B cell (primary cell): ENCODE results near the gene GLRX5. TPM values are rescaled to one million over a fixed set of nuclear protein-coding genes. Genes with fewer than 3 reads are reported as not detected.

Experiments used
- ATAC-seq: fragments of 200-7000 bp; cut with Tn5 transposase; one replicate; pipeline ENCODE4 v1.10.0; 2021; ENCODE audit warnings: low read depth, mild to moderate bottlenecking, moderate number of reproducible peaks, moderate library complexity
- CTCF ChIA-PET: fragments of 350-600 bp; sonication (Branson Sonifier 250); formaldehyde crosslinking; loops from one replicate; lab custom pipeline; 2021; ENCODE audit warnings: antibody characterized with exemption, inconsistent platforms; lab: Charles Lee
- POLR2A ChIA-PET: fragments of 350-600 bp; sonication (Branson Sonifier 250); formaldehyde crosslinking; loops from one replicate; lab custom pipeline; 2021; ENCODE audit warnings: antibody characterized with exemption; lab: Charles Lee
- DNase-seq: peaks from one replicate; pipeline ENCODE4 v3.0.0; 2013
- H2AFZ ChIP-seq: 2 replicates; pipeline ENCODE4 v1.6.1; 2012; ENCODE audit warnings: mild to moderate bottlenecking, low read depth, low read length; ENCODE audit not compliant: insufficient read depth, poor library complexity, severe bottlenecking
- H3K27ac ChIP-seq, 2 donors: 1 replicate in 1 of 2; 2 replicates in 1 of 2; pipeline ENCODE4 v1.5.1; 2012 to 2013; ENCODE audit warnings: low read length in 2 of 2, mild to moderate bottlenecking in 2 of 2, moderate library complexity in 1 of 2
- H3K27me3 ChIP-seq, 4 experiments: fragments of 200-600 bp in 1 of 4; sonication (generic) in 1 of 4; replicated peaks in 1 of 4; 1 replicate in 2 of 4; 2 replicates in 2 of 4; pipeline versions ENCODE4 v1.6.1 to v1.7.0; 2013 to 2016; ENCODE audit warnings: low read length in 3 of 4, mild to moderate bottlenecking in 2 of 4, mixed read lengths in 1 of 4, moderate library complexity in 1 of 4; ENCODE audit not compliant: insufficient read depth in 4 of 4, control insufficient read depth in 3 of 4; ENCODE audit errors: control extremely low read depth in 1 of 4
- H3K36me3 ChIP-seq, 2 experiments: replicated peaks in 1 of 2; 1 replicate in 1 of 2; 2 replicates in 1 of 2; pipeline versions ENCODE4 v1.6.1 to v1.7.1; 2013; ENCODE audit warnings: low read length in 1 of 2; ENCODE audit not compliant: insufficient read depth in 2 of 2, control insufficient read depth in 1 of 2; ENCODE audit errors: control extremely low read depth in 1 of 2, extremely low read depth in 1 of 2
- H3K4me1 ChIP-seq, 2 donors: fragments of 200-600 bp in 1 of 2; sonication (generic) in 1 of 2; 1 replicate in 1 of 2; 2 replicates in 1 of 2; pipeline versions ENCODE4 v1.5.1 to v1.6.1; 2013 to 2017; ENCODE audit warnings: low read length in 2 of 2; ENCODE audit not compliant: control insufficient read depth in 2 of 2, insufficient read depth in 2 of 2
- H3K4me2 ChIP-seq: replicated peaks from 2 replicates; pipeline ENCODE3; 2012; ENCODE audit warnings: mild to moderate bottlenecking, low read depth, low read length; ENCODE audit not compliant: poor library complexity, severe bottlenecking
- H3K4me3 ChIP-seq, 5 experiments: fragments of 200-600 bp in 1 of 5; sonication (generic) in 1 of 5; 1 replicate in 3 of 5; 2 replicates in 2 of 5; pipeline versions ENCODE4 v1.5.1 to v1.7.0; 2011 to 2016; ENCODE audit warnings: low read length in 4 of 5, mild to moderate bottlenecking in 4 of 5, low read depth in 2 of 5, control low read depth in 1 of 5, moderate library complexity in 1 of 5; ENCODE audit not compliant: insufficient read depth in 1 of 5; ENCODE audit errors: control extremely low read depth in 1 of 5, extremely low read depth in 1 of 5
- H3K79me2 ChIP-seq: fragments of 200-600 bp; sonication (generic); one replicate; pipeline ENCODE4 v1.6.0; 2016; ENCODE audit warnings: low read length; ENCODE audit not compliant: control insufficient read depth, insufficient read depth
- H3K9ac ChIP-seq: fragments of 200-600 bp; sonication (generic); 2 replicates; pipeline ENCODE4 v1.6.1; 2017; ENCODE audit warnings: mild to moderate bottlenecking, low read length, moderate library complexity
- H3K9me3 ChIP-seq, 3 donors: one replicate each; pipeline versions ENCODE4 v1.6.1 to v1.7.1; 2013; ENCODE audit warnings: low read length in 2 of 3; ENCODE audit not compliant: control insufficient read depth in 2 of 3, insufficient read depth in 1 of 3; ENCODE audit errors: control extremely low read depth in 1 of 3
- H4K20me1 ChIP-seq: 2 replicates; pipeline ENCODE4 v1.6.0; 2012; ENCODE audit warnings: mild to moderate bottlenecking, low read length; ENCODE audit not compliant: insufficient read depth, control insufficient read depth, poor library complexity, severe bottlenecking
- H3K27ac Mint-ChIP-seq: one replicate; pipeline ENCODE4 v1.8.0; 2021; ENCODE audit warnings: mixed read lengths
- H3K27me3 Mint-ChIP-seq: one replicate; pipeline ENCODE4 v1.8.0; 2021; ENCODE audit warnings: mixed read lengths
- H3K4me1 Mint-ChIP-seq: one replicate; pipeline ENCODE4 v1.8.0; 2021; ENCODE audit warnings: mixed read lengths
- H3K4me3 Mint-ChIP-seq: one replicate; pipeline ENCODE4 v1.8.0; 2021; ENCODE audit warnings: mixed read lengths
- H3K9me3 Mint-ChIP-seq: one replicate; pipeline ENCODE4 v1.8.0; 2022; ENCODE audit warnings: mixed read lengths; ENCODE audit not compliant: insufficient read depth
- CTCF ChIP-seq: fragments of 200-600 bp; IDR thresholded peaks from one replicate; pipeline ENCODE4 v1.8.0; 2022; ENCODE audit warnings: antibody characterized with exemption, mild to moderate bottlenecking
- EZH2 ChIP-seq: IDR thresholded peaks from 2 replicates; pipeline ENCODE4 v1.6.1; 2012; ENCODE audit warnings: borderline replicate concordance, low read depth, mild to moderate bottlenecking, moderate library complexity, low read length; ENCODE audit not compliant: insufficient read depth, poor library complexity, severe bottlenecking
- WGBS: methylation state at CpG from one replicate; pipeline ENCODE4 v1.1.5; 2013; ENCODE audit warnings: missing lambda C conversion rate; ENCODE audit not compliant: insufficient coverage; 5-methylcytosine and 5-hydroxymethylcytosine counted together
- intact Hi-C: fragments of 100-400 bp; cut with micrococcal nuclease; formaldehyde crosslinking; loops from one replicate; pipeline ENCODE4 v1.10.0; 2022
- polyA plus RNA-seq: library from polyadenylated mRNA; depleted of rRNA; stranded (reverse); fragments of >200 nt; gene quantifications from 2 replicates; pipeline ENCODE4 v1.2.3, GENCODE V29; 2012
- total RNA-seq, 2 donors: library from RNA; stranded (reverse); fragments of 120-200 nt in 1 of 2; gene quantifications; 1 replicate in 1 of 2; 2 replicates in 1 of 2; pipeline versions ENCODE4 v1.2.3 to v1.2.4, GENCODE V29; 2013 to 2022

Gene GLRX5
- total and polyA plus RNA-seq, 2 donors (not counting 1 experiment from before 2014, with no cell fraction given) = 7.8 to 18.4 TPM

- peak overlapping the region; percentile 93 for H3K27ac Mint-ChIP-seq
- H3K27ac ChIP-seq = peak overlapping the region; percentile 72 to 93
- peaks cover 0 to 11% of the 10 kb centered on the region in 2 experiments for H3K36me3 ChIP-seq
- peak overlapping the region; percentile 93 for H3K4me3 Mint-ChIP-seq
- peaks cover 79% of the 10 kb centered on the region for H3K79me2 ChIP-seq
- POLR2A ChIA-PET = interaction anchor here (0.6 to 2.6 kb wide), 3 partner anchors 11 to 207 kb away, joined by 3 to 16 read pairs (median 3); partner anchors contain the start of gene SYNE3
- peak overlapping the region; percentile 73 for H2AFZ ChIP-seq
- peak overlapping the region; percentile 94 for H3K4me2 ChIP-seq
- H3K4me3 ChIP-seq = peak overlapping the region; percentile 53 to 90 (median 79)
- no peaks in the 10 kb centered on the region for H3K9me3 Mint-ChIP-seq
- TF ChIP-seq CTCF = no peak
- TF ChIP-seq EZH2 = no peak
- peaks cover 25% of the 10 kb centered on the region for H4K20me1 ChIP-seq
- H3K9me3 ChIP-seq = no peaks in the 10 kb centered on the region
- intact Hi-C loops = loop anchor here (1.0 to 10.0 kb wide), 8 partner anchors 18 to 1261 kb away; partner anchors contain the start of genes ATG2B, DICER1, GSKIP and SYNE3
- under 1% methylated on average over 15 of the region's 18 CpGs for WGBS
- DNase-seq (peak; percentile 59), ATAC-seq (no peak)
- H3K27me3 ChIP-seq = no peaks in the 10 kb centered on the region
- H3K4me1 ChIP-seq = peaks cover 23 to 36% of the 10 kb centered on the region in 2 donors
- peak overlapping the region; percentile 80 for H3K9ac ChIP-seq
- peaks cover 55% of the 10 kb centered on the region for H3K4me1 Mint-ChIP-seq
- CTCF ChIA-PET = interaction anchor here (0.6 to 7.3 kb wide), 8 partner anchors 11 to 107 kb away, joined by 3 to 65 read pairs (median 7); no protein-coding TSS in a partner anchor
- no peaks in the 10 kb centered on the region for H3K27me3 Mint-ChIP-seq
Measured at GRCh38 chr14:95533822-95534221, 1.0 kb upstream of the GLRX5 start.
